GM21515 (cell line): Measurements from ENCODE around the gene ERMARD.

ENCODE experiments used
- ATAC-seq: cut with Tn5 transposase; IDR thresholded peaks from one replicate; pipeline ENCODE4 v1.9.1; 2021; ENCODE audit not compliant: unreplicated experiment

Gene ERMARD

DNA sequence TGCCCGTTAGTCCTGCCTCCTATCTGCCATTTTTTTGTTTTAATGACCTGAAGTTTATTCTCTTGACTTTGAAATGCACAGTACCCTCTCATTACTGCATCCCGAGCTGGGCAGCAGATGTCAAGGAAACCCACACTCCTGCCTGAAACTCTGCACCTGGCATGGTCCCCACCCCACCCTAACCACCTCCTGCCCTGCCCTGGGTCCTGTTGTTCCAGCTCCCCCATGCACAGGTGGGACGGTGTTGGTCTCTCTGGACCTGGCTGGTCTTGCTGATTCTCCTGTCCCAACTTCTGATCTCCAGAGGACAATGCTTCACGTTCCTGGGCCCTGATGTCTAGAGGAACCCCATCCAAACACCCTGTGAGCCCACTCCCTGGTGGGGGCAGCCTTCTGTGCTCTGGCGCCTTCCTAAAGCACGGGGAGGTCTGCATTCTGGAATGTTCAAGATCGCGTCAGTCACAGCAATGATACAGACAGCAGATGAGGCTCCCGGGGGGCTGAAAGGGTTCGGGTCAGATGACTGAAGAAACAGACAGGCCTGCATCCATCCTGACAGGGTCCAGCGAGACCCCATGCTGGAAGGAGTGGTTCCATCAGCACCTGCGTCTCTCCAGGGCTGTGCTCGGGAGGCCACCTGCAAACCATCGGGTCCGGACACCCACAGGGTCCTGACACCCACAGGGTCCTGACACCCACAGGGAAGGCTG lies 73.6 kb downstream of the ERMARD start:
- no peak for ATAC-seq

DNA sequence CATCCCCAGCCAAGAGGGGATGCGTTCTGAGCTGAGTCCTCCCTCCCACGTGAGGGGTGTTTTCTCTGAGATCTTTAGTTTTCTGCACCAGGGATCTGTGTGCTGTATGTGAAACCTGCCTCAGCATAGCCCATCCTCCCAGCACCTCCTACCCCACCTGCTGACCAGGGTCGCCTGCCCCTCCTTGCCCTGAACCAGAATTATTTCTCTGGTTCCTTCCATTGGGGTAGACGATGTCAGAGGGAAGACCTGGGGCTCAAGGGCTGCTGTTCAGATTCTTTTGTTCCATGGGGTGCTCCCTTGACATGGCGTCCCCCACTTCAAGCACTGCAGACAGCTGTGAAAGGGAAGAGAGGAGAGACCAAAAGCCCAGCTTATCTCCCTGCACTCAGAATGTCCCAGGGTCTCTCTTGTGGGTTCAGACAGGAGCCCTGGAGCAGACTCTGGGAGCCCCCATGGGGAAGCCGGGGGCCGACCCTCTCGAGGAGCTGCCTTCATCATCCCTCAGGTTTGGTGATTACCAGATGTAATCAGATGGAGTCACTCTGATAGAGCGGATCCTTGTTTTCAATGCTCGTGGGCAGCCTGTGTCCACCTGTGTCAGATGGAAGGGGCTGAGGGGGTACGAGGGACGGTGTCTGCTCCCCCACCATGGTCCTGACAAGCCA lies 74.3 kb downstream of the ERMARD start:
- no peak for ATAC-seq

DNA sequence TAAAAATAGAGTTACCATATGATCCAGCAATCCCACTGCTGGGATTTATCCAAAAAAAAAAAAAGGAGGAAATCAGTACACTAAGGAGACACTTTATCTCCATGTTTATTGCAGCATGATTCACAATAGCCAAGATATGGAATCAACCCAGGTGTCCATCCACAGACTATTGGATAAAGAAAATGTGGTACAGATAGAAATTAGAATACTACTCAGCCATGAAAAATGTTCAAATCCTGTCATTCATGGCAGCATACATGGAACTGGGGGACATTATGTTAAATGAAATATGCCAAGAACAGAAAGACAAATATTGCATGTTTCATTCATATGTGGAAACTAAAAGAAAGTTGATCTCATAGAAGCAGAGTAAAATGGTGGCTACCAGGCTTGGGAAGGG lies 75.3 kb downstream of the ERMARD start:
- ATAC-seq, result no peak

DNA sequence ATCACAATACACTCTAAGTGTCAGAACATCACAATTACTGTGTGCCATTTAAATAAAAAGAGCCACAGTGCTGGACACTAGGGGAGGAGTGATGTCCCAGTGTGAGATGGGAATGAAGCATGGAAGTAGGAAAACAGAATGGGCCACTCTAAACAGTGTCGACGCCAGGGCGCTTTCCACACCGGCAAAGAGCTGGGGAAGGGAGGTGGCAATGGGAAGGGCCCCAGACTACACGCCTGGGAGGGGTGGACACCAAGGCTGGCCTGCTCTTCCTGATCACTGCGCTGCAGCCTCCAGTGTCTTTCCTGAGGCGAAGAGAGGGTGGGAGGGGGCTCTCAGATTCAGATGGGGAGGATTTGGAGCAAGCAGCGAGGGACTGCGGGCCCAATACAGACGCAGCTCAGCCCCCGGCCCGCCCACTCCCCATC lies 75.9 kb downstream of the ERMARD start:
- no peak for ATAC-seq

DNA sequence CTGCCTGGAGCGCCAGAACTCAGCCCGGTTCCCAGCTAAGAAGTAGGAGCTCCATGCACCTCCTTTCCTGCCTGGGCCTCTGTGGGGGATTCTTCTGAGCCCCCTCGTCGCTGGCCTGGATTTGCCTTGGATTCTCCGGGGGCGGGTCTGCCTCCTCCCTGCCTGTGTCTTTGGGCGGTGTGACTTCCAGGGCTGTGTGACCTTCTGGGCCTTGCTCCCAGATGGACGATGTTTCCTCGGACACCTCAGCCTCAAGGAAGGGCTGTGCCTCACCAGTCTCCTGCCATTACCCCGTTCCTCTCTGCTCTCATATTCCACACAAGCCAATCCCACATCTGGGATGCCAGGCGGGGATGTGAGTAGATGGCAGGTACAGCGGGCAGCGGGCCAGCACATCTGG lies 76.8 kb downstream of the ERMARD start:
- ATAC-seq, result no peak

DNA sequence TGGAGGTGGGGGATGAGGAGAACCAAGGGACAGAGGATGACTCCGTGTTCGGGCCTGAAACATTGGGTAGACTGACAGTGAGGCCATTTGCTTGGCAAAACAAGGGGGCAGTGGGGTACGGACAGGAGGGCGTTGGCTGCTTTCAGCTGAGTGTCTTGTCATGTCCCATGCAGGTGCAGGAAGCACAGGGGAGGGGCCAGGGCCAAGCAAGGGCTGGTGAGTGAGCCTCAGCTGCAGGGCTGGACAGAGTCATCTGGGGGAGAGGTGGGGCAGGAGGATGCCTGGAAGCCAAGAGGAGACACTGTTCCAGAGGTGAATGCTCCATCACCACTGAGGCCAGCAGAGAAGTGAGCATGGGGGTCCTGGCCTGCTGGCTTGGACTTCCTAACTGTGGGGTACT lies 78.4 kb downstream of the ERMARD start:
- no peak for ATAC-seq

DNA sequence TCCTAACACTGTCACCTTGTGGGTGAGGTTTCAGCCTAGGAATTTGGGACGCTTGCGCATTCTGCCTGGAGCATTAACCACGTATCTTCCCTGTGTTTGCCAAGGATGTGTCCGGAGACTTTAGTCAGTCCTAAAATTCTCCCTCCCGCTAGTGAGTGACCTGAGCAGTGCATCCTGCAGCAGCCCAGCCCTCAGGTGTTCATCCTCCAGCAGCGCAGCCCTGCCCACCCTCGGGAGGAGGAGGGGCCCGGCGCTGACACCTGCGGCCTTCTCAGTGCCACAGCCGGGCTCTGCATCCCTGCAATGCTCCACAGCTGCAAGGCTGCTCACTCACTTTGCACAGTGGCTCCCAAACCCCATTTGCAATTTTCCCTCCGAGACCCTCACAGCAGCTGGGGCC lies 79.5 kb downstream of the ERMARD start:
- no peak for ATAC-seq
